ENCODE data around the gene SLC20A1.

The SLC20A1 gene

DNA sequence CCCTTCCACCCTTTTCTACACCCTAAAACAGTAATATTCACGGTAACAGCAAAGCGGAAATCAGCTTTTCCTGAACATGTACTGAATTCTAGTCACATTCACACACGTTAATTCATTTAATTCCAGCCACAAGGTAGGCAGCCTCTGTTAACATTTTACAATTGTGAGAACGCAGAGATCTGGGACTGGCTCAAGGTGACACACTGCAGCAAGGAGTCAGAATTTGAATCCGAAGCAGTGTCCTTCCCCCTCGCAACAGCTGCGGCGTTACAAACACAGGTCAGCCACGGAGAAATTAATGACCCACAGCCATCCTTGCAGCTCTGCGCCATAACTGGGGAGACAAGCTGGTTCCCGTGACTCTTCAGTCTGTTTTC is 818 bp upstream of the SLC20A1 start:
- H3K9me3 ChIP-seq (ENCODE audit: control extremely low read depth in 1 of 5, control insufficient read depth in 4 of 5, insufficient read depth in 2 of 5, low read depth in 1 of 5, low read length in 4 of 5): no peaks in the 10 kb centered on the region
- no peaks in the 10 kb centered on the region for H3K27me3 ChIP-seq (replicated peaks in 2 of 5; ENCODE audit: control insufficient read depth in 4 of 5, insufficient read depth in 5 of 5, low read length in 4 of 5)
- H3K36me3 ChIP-seq (ENCODE audit: control insufficient read depth in 4 of 4, insufficient read depth in 4 of 4, low read length in 3 of 4): peaks cover 6 to 34% (median 17%) of the 10 kb centered on the region in 4 experiments
- DNase-seq: no peak
- H3K4me3 ChIP-seq (ENCODE audit: control insufficient read depth in 1 of 7, extremely low read depth in 1 of 7, insufficient read depth in 4 of 7, low read depth in 2 of 7, low read length in 6 of 7): peak overlapping the region; percentile 40 to 95 (median 87)
- H3K4me1 ChIP-seq (ENCODE audit: control extremely low read depth in 1 of 4, control insufficient read depth in 4 of 4, insufficient read depth in 4 of 4, low read length in 3 of 4): peaks cover 13 to 84% (median 56%) of the 10 kb centered on the region in 4 experiments
- H3K27ac ChIP-seq (ENCODE audit: insufficient read depth in 1 of 2, low read depth in 1 of 2, low read length in 2 of 2, poor library complexity in 1 of 2, severe bottlenecking in 2 of 2): peak overlapping the region in 1 of 2 experiments; percentile 89
- ChIA-PET POLR2A (interaction anchor here (0.6 to 3.8 kb wide), 10 partner anchors 8 to 367 kb away, joined by 3 to 26 read pairs (median 4); no protein-coding TSS in a partner anchor), CTCF (interaction anchor here (0.9 to 9.9 kb wide), 16 partner anchors 9 to 81 kb away, joined by 3 to 183 read pairs (median 5); no protein-coding TSS in a partner anchor)
- 0% methylated on average over 10 of the region's 11 CpGs for WGBS (ENCODE audit: insufficient coverage)

DNA sequence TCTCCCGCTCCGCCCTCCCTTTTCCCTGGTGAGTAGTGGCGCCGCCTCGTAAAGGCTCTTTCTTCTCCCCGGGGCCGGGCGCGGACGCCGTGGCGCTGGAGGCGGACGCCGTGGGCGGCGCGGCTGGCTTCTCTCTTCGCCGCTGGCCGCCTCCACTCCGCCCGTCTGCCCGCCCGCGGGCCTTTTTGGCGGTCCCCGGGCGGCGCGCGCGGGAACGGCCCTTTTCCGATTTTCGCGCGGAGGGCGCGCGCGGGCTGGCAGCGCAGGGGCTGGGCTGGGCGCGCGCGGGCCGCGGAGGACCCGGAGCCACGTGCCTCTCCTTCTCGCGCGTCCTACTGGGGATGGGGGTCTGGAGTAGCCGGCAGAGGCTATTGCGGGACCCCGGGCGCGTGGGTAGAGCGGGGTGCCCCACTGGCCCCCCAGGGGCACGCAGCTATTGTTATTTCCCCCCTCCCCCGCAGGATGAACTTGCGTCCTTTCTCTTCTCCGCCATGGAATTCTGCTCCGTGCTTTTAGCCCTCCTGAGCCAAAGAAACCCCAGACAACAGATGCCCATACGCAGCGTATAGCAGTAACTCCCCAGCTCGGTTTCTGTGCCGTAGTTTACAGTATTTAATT is 472 bp downstream of the SLC20A1 start:
- 0% methylated on average over 36 of the region's 69 CpGs for WGBS (ENCODE audit: insufficient coverage)
- POLR2A ChIA-PET: interaction anchor here (0.6 to 3.8 kb wide), 8 partner anchors 13 to 62 kb away, joined by 3 to 26 read pairs (median 3); no protein-coding TSS in a partner anchor
- Histone ChIP-seq H3K4me3 (ENCODE audit: control insufficient read depth in 1 of 7, extremely low read depth in 1 of 7, insufficient read depth in 4 of 7, low read depth in 2 of 7, low read length in 6 of 7) (peak overlapping the region; percentile 84 to 98 (median 90)), H3K27ac (ENCODE audit: insufficient read depth in 1 of 2, low read depth in 1 of 2, low read length in 2 of 2, poor library complexity in 1 of 2, severe bottlenecking in 2 of 2) (peak overlapping the region; percentile 57 to 89), H3K36me3 (ENCODE audit: control insufficient read depth in 4 of 4, insufficient read depth in 4 of 4, low read length in 3 of 4) (peaks cover 8 to 46% (median 21%) of the 10 kb centered on the region in 4 experiments), H3K9me3 (ENCODE audit: control extremely low read depth in 1 of 5, control insufficient read depth in 4 of 5, insufficient read depth in 2 of 5, low read depth in 1 of 5, low read length in 4 of 5) (no peaks in the 10 kb centered on the region), H3K4me1 (ENCODE audit: control extremely low read depth in 1 of 4, control insufficient read depth in 4 of 4, insufficient read depth in 4 of 4, low read length in 3 of 4) (peaks cover 13 to 72% (median 51%) of the 10 kb centered on the region in 4 experiments), H3K27me3 (replicated peaks in 2 of 5; ENCODE audit: control insufficient read depth in 4 of 5, insufficient read depth in 5 of 5, low read length in 4 of 5) (no peaks in the 10 kb centered on the region)
- CTCF ChIA-PET: interaction anchor here (1.1 to 9.9 kb wide), 11 partner anchors 12 to 80 kb away, joined by 3 to 183 read pairs (median 4); no protein-coding TSS in a partner anchor
- DNase-seq: peak; percentile 37 to 65 (median 50)

DNA sequence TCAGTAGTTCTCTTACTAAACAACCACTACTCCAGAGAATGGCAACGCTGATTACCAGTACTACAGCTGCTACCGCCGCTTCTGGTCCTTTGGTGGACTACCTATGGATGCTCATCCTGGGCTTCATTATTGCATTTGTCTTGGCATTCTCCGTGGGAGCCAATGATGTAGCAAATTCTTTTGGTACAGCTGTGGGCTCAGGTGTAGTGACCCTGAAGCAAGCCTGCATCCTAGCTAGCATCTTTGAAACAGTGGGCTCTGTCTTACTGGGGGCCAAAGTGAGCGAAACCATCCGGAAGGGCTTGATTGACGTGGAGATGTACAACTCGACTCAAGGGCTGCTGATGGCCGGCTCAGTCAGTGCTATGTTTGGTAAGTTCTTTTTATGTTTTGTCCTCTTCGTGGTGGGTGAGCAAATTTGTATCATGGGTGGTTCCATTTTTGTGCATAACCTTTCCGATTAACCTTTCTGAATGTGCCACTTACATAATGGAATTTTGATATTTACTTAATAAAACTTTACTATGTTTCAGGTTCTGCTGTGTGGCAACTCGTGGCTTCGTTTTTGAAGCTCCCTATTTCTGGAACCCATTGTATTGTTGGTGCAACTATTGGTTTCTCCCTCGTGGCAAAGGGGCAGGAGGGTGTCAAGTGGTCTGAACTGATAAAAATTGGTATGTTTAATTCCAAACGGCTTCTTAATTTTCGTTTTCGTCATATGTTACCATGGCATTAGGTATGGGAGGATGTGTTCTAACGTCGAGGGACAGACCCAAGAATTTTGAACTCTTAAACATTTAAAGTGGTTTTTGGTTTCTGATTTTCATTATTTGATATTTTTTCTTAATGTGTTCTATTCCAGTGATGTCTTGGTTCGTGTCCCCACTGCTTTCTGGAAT is 1.3 kb downstream of the SLC20A1 start:
- Histone ChIP-seq H3K27me3 (replicated peaks in 2 of 5; ENCODE audit: control insufficient read depth in 4 of 5, insufficient read depth in 5 of 5, low read length in 4 of 5) (no peaks in the 10 kb centered on the region), H3K4me1 (ENCODE audit: control extremely low read depth in 1 of 4, control insufficient read depth in 4 of 4, insufficient read depth in 4 of 4, low read length in 3 of 4) (peaks cover 13 to 63% (median 48%) of the 10 kb centered on the region in 4 experiments), H3K4me3 (ENCODE audit: control insufficient read depth in 1 of 7, extremely low read depth in 1 of 7, insufficient read depth in 4 of 7, low read depth in 2 of 7, low read length in 6 of 7) (peak overlapping the region; percentile 9 to 95 (median 87)), H3K36me3 (ENCODE audit: control insufficient read depth in 4 of 4, insufficient read depth in 4 of 4, low read length in 3 of 4) (peaks cover 13 to 54% (median 27%) of the 10 kb centered on the region in 4 experiments), H3K27ac (ENCODE audit: insufficient read depth in 1 of 2, low read depth in 1 of 2, low read length in 2 of 2, poor library complexity in 1 of 2, severe bottlenecking in 2 of 2) (peak overlapping the region in 1 of 2 experiments; percentile 51), H3K9me3 (ENCODE audit: control extremely low read depth in 1 of 5, control insufficient read depth in 4 of 5, insufficient read depth in 2 of 5, low read depth in 1 of 5, low read length in 4 of 5) (no peaks in the 10 kb centered on the region)
- 39% methylated on average over 11 of the region's 20 CpGs for WGBS (ENCODE audit: insufficient coverage)
- peak in 1 of 3 donors; percentile 40 for DNase-seq
- ChIA-PET POLR2A (interaction anchor here (0.7 to 3.8 kb wide), 7 partner anchors 12 to 61 kb away, joined by 3 to 26 read pairs (median 3); no protein-coding TSS in a partner anchor), CTCF (interaction anchor here (1.1 to 9.9 kb wide), 13 partner anchors 9 to 102 kb away, joined by 3 to 183 read pairs (median 5); no protein-coding TSS in a partner anchor)

GRCh38 chr2:112648081-112648480 is 2.3 kb downstream of the SLC20A1 start:
- peaks cover 13 to 53% (median 43%) of the 10 kb centered on the region in 4 experiments for H3K4me1 ChIP-seq (ENCODE audit: control extremely low read depth in 1 of 4, control insufficient read depth in 4 of 4, insufficient read depth in 4 of 4, low read length in 3 of 4)
- 84% methylated on average over 2 of the region's 2 CpGs for WGBS (ENCODE audit: insufficient coverage)
- peaks cover 18 to 65% (median 38%) of the 10 kb centered on the region in 4 experiments for H3K36me3 ChIP-seq (ENCODE audit: control insufficient read depth in 4 of 4, insufficient read depth in 4 of 4, low read length in 3 of 4)
- H3K9me3 ChIP-seq (ENCODE audit: control extremely low read depth in 1 of 5, control insufficient read depth in 4 of 5, insufficient read depth in 2 of 5, low read depth in 1 of 5, low read length in 4 of 5): no peaks in the 10 kb centered on the region
- ChIA-PET POLR2A (no interaction called here), CTCF (interaction anchor here (0.9 to 9.9 kb wide), 9 partner anchors 8 to 101 kb away, joined by 3 to 183 read pairs (median 7); no protein-coding TSS in a partner anchor)
- H3K27me3 ChIP-seq (replicated peaks in 2 of 5; ENCODE audit: control insufficient read depth in 4 of 5, insufficient read depth in 5 of 5, low read length in 4 of 5): no peaks in the 10 kb centered on the region
- peak overlapping the region in 1 of 2 experiments; percentile 15 for H3K27ac ChIP-seq (ENCODE audit: insufficient read depth in 1 of 2, low read depth in 1 of 2, low read length in 2 of 2, poor library complexity in 1 of 2, severe bottlenecking in 2 of 2)
- peak overlapping the region in 2 of 7 experiments; percentile 90 to 94 for H3K4me3 ChIP-seq (ENCODE audit: control insufficient read depth in 1 of 7, extremely low read depth in 1 of 7, insufficient read depth in 4 of 7, low read depth in 2 of 7, low read length in 6 of 7)
- no peak for DNase-seq

- peaks cover 0 to 15% (median 10%) of the 10 kb centered on the region in 4 experiments for H3K4me1 ChIP-seq (ENCODE audit: control extremely low read depth in 1 of 4, control insufficient read depth in 4 of 4, insufficient read depth in 4 of 4, low read length in 3 of 4)
- H3K27ac ChIP-seq (ENCODE audit: insufficient read depth in 1 of 2, low read depth in 1 of 2, low read length in 2 of 2, poor library complexity in 1 of 2, severe bottlenecking in 2 of 2): no peak overlapping the region
- CTCF ChIA-PET: interaction anchor here (0.7 to 3.2 kb wide), 7 partner anchors 9 to 69 kb away, joined by 3 to 11 read pairs (median 4); partner anchors contain the start of gene SLC20A1
- H3K36me3 ChIP-seq (ENCODE audit: control insufficient read depth in 4 of 4, insufficient read depth in 4 of 4, low read length in 3 of 4): peaks cover 33 to 87% (median 66%) of the 10 kb centered on the region in 4 experiments
- no peak for DNase-seq
- POLR2A ChIA-PET: no interaction called here
- 100% methylated on average over 4 of the region's 4 CpGs for WGBS (ENCODE audit: insufficient coverage)
- no peaks in the 10 kb centered on the region for H3K27me3 ChIP-seq (replicated peaks in 2 of 5; ENCODE audit: control insufficient read depth in 4 of 5, insufficient read depth in 5 of 5, low read length in 4 of 5)
- H3K4me3 ChIP-seq (ENCODE audit: control insufficient read depth in 1 of 7, extremely low read depth in 1 of 7, insufficient read depth in 4 of 7, low read depth in 2 of 7, low read length in 6 of 7): no peak overlapping the region
- no peaks in the 10 kb centered on the region for H3K9me3 ChIP-seq (ENCODE audit: control extremely low read depth in 1 of 5, control insufficient read depth in 4 of 5, insufficient read depth in 2 of 5, low read depth in 1 of 5, low read length in 4 of 5)
Observed at GRCh38 chr2:112656679-112657078, 10.9 kb downstream of the SLC20A1 start.

DNA sequence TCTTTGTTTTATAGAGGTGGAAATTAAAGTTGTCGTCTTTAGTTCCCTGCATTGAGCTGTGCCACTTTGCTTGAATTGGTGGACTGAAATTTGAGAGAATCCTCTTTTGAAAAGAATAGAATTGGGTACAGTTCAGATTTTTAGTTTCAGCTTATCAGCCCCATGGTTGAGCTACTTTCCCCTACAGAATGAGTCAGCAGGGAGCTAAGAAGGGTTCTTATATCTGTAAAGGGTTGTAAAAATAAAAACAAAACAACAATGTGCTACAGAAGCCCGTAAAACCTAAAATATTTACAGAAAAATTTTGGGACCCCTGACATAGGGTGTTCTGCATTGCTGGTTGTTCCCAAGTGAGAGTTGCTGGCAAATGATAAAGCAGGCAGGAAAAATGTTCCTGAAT is 12.6 kb downstream of the SLC20A1 start:
- Histone ChIP-seq H3K27ac (ENCODE audit: insufficient read depth in 1 of 2, low read depth in 1 of 2, low read length in 2 of 2, poor library complexity in 1 of 2, severe bottlenecking in 2 of 2) (peak overlapping the region in 1 of 2 experiments; percentile 30), H3K36me3 (ENCODE audit: control insufficient read depth in 4 of 4, insufficient read depth in 4 of 4, low read length in 3 of 4) (peaks cover 27 to 85% (median 60%) of the 10 kb centered on the region in 4 experiments), H3K9me3 (ENCODE audit: control extremely low read depth in 1 of 5, control insufficient read depth in 4 of 5, insufficient read depth in 2 of 5, low read depth in 1 of 5, low read length in 4 of 5) (no peaks in the 10 kb centered on the region), H3K27me3 (replicated peaks in 2 of 5; ENCODE audit: control insufficient read depth in 4 of 5, insufficient read depth in 5 of 5, low read length in 4 of 5) (no peaks in the 10 kb centered on the region), H3K4me3 (ENCODE audit: control insufficient read depth in 1 of 7, extremely low read depth in 1 of 7, insufficient read depth in 4 of 7, low read depth in 2 of 7, low read length in 6 of 7) (no peak overlapping the region), H3K4me1 (ENCODE audit: control extremely low read depth in 1 of 4, control insufficient read depth in 4 of 4, insufficient read depth in 4 of 4, low read length in 3 of 4) (peaks cover 0 to 19% (median 15%) of the 10 kb centered on the region in 4 experiments)
- ChIA-PET POLR2A (interaction anchor here (1.7 kb wide), 1 partner anchor 12 kb away, joined by 6 read pairs; the partner anchor contains the start of gene SLC20A1), CTCF (interaction anchor here (1.3 to 4.4 kb wide), 7 partner anchors 10 to 67 kb away, joined by 3 to 37 read pairs (median 10); no protein-coding TSS in a partner anchor)
- peak in 1 of 3 donors; percentile 10 for DNase-seq
- WGBS (ENCODE audit: insufficient coverage): 86% methylated on average over 1 of the region's 2 CpGs
